ENCODE data around the gene TPX2.
"Not testable (repeated sequence)": the region's sequence is repeated elsewhere in the genome, so short reads cannot be mapped to it uniquely, and the experiment has no call there.

Gene TPX2

DNA sequence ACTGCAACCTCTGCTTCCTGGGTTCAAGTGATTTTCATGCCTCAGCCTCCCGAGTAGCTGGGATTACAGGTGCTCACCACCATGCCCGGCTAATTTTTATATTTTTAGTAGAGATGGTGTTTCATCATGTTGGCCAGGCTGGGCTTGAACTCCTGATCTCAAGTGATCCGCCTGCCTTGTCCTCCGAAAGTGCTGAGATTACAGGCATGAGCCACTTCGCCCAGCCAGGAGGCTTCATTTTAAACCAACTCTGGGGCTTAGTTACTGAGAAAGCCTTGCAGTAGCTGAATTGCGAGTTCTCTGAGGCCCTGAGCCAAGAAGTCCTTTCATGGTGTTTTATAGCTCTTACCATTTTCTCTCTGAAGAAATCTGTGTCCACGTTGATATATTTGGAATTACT is 75.1 kb downstream of the TPX2 start:
- H3K4me2 ChIP-seq (ENCODE audit: low read length); H3K27me3 ChIP-seq (ENCODE audit: control insufficient read depth, insufficient read depth, low read length); H3K9me3 ChIP-seq (replicated peaks; ENCODE audit: low read length); H3K4me3 ChIP-seq (ENCODE audit: low read length); H3K36me3 ChIP-seq (ENCODE audit: insufficient read depth, low read length); H3K9ac ChIP-seq (ENCODE audit: low read depth, low read length): not testable (repeated sequence)
- peaks cover 53% of the 10 kb centered on the region for H3K4me1 ChIP-seq (ENCODE audit: control insufficient read depth, insufficient read depth, low read length)

DNA sequence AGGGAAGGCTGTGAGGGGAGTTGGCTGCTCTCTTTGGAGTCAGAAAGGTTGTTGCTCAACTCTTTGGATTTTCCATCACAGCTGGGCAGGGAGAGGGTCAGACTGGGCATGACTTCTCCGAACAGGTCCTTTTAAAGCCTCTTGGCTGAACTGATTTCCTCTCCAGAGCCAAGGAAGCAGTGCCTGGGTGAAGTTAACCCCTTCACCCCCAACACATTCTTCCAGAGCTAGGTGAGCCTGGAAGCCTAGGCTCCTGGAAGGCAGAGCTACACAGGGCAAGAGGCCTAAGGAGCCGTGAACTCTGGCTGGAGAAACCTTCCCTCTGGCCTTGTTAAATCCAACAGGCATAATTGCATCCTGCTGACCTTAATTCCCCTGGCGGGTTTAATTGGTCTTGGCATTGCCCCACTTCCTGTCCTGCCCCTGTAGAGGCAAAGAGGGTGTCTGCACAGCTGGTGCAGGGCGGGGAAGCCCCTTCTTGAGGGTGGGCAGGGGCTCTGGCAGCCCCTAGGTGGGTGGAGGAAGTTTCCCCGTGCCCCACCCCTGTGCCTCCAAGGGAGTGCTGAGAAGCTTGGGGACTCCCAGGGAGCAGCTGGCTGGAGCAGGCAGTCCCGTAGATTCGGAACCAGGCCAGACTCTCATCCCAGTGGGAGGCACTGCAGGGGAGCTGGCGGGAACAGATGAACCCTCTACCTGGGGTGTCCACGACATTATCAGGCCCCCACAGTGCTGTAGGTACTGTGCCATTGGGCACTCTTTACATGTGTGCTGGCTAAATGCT is 76.5 kb downstream of the TPX2 start:
- Histone ChIP-seq H3K27me3 (ENCODE audit: control insufficient read depth, insufficient read depth, low read length) (no peaks in the 10 kb centered on the region), H3K4me2 (ENCODE audit: low read length) (no peak overlapping the region), H3K4me3 (ENCODE audit: low read length) (no peak overlapping the region), H3K9ac (ENCODE audit: low read depth, low read length) (no peak overlapping the region), H3K36me3 (ENCODE audit: insufficient read depth, low read length) (no peaks in the 10 kb centered on the region), H3K9me3 (replicated peaks; ENCODE audit: low read length) (no peaks in the 10 kb centered on the region), H3K4me1 (ENCODE audit: control insufficient read depth, insufficient read depth, low read length) (peaks cover 39% of the 10 kb centered on the region)

DNA sequence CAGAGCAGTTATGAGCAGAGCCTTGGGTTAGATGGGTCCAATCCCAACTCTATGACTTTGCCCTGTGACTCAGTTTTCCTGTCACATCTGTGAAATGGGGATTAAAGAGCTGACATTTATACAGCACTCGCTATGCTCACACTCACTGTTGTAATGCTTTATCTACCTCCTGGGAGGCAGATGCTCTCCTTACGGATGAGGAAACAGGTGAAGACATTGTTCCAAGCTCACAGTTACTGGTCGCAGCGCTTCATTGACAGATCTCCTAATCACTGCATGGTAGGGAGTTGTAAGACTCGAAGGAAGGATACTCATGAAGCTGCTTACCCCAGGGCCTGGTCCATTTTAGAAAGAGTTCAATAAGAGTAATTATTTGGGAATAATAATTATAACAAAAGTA is 77.1 kb downstream of the TPX2 start:
- Histone ChIP-seq H3K9me3 (replicated peaks; ENCODE audit: low read length) (no peaks in the 10 kb centered on the region), H3K9ac (ENCODE audit: low read depth, low read length) (no peak overlapping the region), H3K4me1 (ENCODE audit: control insufficient read depth, insufficient read depth, low read length) (peaks cover 33% of the 10 kb centered on the region), H3K36me3 (ENCODE audit: insufficient read depth, low read length) (no peaks in the 10 kb centered on the region), H3K4me3 (ENCODE audit: low read length) (no peak overlapping the region), H3K27me3 (ENCODE audit: control insufficient read depth, insufficient read depth, low read length) (no peaks in the 10 kb centered on the region), H3K4me2 (ENCODE audit: low read length) (no peak overlapping the region)

- Histone ChIP-seq H3K27me3 (ENCODE audit: control insufficient read depth, insufficient read depth, low read length) (no peaks in the 10 kb centered on the region), H3K4me2 (ENCODE audit: low read length) (no peak overlapping the region), H3K36me3 (ENCODE audit: insufficient read depth, low read length) (no peaks in the 10 kb centered on the region), H3K9me3 (replicated peaks; ENCODE audit: low read length) (no peaks in the 10 kb centered on the region), H3K4me3 (ENCODE audit: low read length) (no peak overlapping the region), H3K9ac (ENCODE audit: low read depth, low read length) (no peak overlapping the region), H3K4me1 (ENCODE audit: control insufficient read depth, insufficient read depth, low read length) (peaks cover 23% of the 10 kb centered on the region)
Observed at GRCh38 chr20:31817461-31817860, 78.4 kb downstream of the TPX2 start.

- peaks cover 19% of the 10 kb centered on the region for H3K4me1 ChIP-seq (ENCODE audit: control insufficient read depth, insufficient read depth, low read length)
- H3K27me3 ChIP-seq (ENCODE audit: control insufficient read depth, insufficient read depth, low read length), result no peaks in the 10 kb centered on the region
- H3K36me3 ChIP-seq (ENCODE audit: insufficient read depth, low read length), result no peaks in the 10 kb centered on the region
- H3K4me3 ChIP-seq (ENCODE audit: low read length), result no peak overlapping the region
- H3K9ac ChIP-seq (ENCODE audit: low read depth, low read length), result no peak overlapping the region
- H3K4me2 ChIP-seq (ENCODE audit: low read length), result no peak overlapping the region
- no peaks in the 10 kb centered on the region for H3K9me3 ChIP-seq (replicated peaks; ENCODE audit: low read length)
Observed at GRCh38 chr20:31818376-31818908, 79.4 kb downstream of the TPX2 start.

DNA sequence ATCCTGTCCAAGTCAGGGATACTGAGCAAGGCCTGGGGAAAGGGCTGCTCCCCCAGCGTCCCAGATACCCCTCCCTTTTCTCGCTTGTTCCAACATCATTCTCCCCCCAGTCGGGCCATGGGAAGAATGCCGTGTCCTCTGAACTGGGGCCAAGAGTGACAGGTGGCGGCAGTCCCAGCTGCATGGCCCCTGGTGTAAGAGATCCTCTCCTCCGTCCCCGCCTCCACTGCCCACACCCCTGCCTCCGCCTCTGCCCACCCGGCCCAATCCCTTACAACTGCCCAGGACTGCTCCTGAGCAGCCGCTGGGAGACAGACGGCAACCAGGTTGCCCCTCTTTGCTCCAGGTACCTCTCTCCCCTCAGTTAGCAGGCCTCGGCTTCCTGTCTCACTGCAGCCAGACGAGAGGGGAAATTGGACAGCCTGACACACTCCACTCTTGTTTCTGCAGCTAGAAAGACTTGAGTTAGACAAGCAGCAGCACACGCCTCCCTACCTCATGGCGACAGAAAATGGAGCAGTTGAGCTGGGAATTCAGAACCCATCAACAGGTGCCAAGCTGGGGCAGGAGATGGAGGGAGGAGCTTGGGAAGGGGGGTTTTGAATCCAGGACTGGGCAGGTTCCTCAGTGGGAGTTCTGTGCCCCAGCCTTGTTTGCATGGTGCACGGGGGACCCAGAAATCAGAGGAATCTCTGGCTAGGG is 80.1 kb downstream of the TPX2 start, which contains the start of gene MYLK2:
TSS of gene MYLK2 (plus strand) at position 274 of the 702 bp plus-strand sequence. CDS start at position 499, 225 bp downstream.
- Histone ChIP-seq H3K9ac (ENCODE audit: low read depth, low read length) (no peak within 1 kb of the TSS), H3K9me3 (replicated peaks; ENCODE audit: low read length) (no peaks in the 10 kb centered on the region), H3K4me2 (ENCODE audit: low read length) (no peak within 1 kb of the TSS), H3K36me3 (ENCODE audit: insufficient read depth, low read length) (no peaks in the 10 kb centered on the region), H3K4me1 (ENCODE audit: control insufficient read depth, insufficient read depth, low read length) (peaks cover 19% of the 10 kb centered on the region), H3K4me3 (ENCODE audit: low read length) (no peak within 1 kb of the TSS), H3K27me3 (ENCODE audit: control insufficient read depth, insufficient read depth, low read length) (no peaks in the 10 kb centered on the region)

GRCh38 chr20:31820228-31820627 is 81.1 kb downstream of the TPX2 start:
- Histone ChIP-seq H3K4me1 (ENCODE audit: control insufficient read depth, insufficient read depth, low read length) (peaks cover 14% of the 10 kb centered on the region), H3K36me3 (ENCODE audit: insufficient read depth, low read length) (no peaks in the 10 kb centered on the region), H3K9ac (ENCODE audit: low read depth, low read length) (no peak overlapping the region), H3K27me3 (ENCODE audit: control insufficient read depth, insufficient read depth, low read length) (no peaks in the 10 kb centered on the region), H3K4me2 (ENCODE audit: low read length) (no peak overlapping the region), H3K9me3 (replicated peaks; ENCODE audit: low read length) (no peaks in the 10 kb centered on the region), H3K4me3 (ENCODE audit: low read length) (no peak overlapping the region)

- H3K4me1 ChIP-seq (ENCODE audit: control insufficient read depth, insufficient read depth, low read length), result peaks cover 6% of the 10 kb centered on the region
- H3K4me2 ChIP-seq (ENCODE audit: low read length), result no peak overlapping the region
- H3K36me3 ChIP-seq (ENCODE audit: insufficient read depth, low read length), result no peaks in the 10 kb centered on the region
- H3K9ac ChIP-seq (ENCODE audit: low read depth, low read length), result no peak overlapping the region
- no peaks in the 10 kb centered on the region for H3K9me3 ChIP-seq (replicated peaks; ENCODE audit: low read length)
- peaks cover 3% of the 10 kb centered on the region for H3K27me3 ChIP-seq (ENCODE audit: control insufficient read depth, insufficient read depth, low read length)
- H3K4me3 ChIP-seq (ENCODE audit: low read length), result no peak overlapping the region
Observed at GRCh38 chr20:31821427-31821826, 82.3 kb downstream of the TPX2 start.

DNA sequence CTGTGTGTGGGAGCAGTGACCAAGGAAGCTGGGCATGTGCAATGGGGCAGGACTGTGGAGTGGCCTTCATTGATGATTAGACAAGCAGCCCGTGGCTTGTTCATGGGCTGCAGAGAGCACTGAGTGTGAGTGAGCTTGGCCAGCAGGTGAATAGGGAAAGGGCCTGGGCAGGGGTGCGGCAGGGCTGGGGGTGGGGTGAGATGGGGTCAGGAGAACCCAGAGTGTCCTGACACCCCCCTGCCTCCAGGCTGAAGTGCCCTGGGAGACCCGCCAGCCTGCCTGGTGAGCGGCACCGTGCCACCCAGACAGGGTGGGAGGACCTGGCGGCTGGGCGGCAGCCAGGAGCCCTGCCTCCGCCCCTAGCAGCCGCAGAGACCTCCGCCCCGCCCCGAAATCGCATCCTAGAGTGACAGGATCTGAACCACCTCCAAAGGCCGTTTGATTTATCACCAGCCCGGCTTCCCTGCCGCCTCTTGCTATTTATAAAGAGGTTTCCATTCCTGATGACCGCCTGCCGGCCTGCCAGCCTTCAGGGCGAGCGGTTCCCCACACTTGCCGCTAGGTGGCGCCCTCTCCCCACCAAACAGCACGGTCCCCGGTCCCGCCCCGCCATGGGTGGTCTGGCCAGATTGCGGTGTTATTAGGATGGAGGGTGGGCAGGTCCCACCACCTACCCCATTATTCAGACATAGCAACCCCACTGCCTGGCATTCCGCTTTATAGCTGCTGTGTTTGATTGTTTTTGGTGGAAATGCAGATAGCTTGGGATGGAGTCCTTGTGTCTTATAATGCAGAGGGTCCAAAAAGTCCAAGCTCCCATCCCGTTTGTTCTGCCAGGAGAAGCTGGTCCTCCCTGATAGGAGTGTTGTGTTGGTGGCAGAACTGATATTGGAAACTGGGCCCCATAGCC is 83.6 kb downstream of the TPX2 start:
- Histone ChIP-seq H3K27me3 (ENCODE audit: control insufficient read depth, insufficient read depth, low read length) (peaks cover 3% of the 10 kb centered on the region), H3K9me3 (replicated peaks; ENCODE audit: low read length) (no peaks in the 10 kb centered on the region), H3K9ac (ENCODE audit: low read depth, low read length) (no peak overlapping the region), H3K36me3 (ENCODE audit: insufficient read depth, low read length) (no peaks in the 10 kb centered on the region), H3K4me3 (ENCODE audit: low read length) (no peak overlapping the region), H3K4me1 (ENCODE audit: control insufficient read depth, insufficient read depth, low read length) (peaks cover 6% of the 10 kb centered on the region), H3K4me2 (ENCODE audit: low read length) (peak overlapping the region; percentile 71)

DNA sequence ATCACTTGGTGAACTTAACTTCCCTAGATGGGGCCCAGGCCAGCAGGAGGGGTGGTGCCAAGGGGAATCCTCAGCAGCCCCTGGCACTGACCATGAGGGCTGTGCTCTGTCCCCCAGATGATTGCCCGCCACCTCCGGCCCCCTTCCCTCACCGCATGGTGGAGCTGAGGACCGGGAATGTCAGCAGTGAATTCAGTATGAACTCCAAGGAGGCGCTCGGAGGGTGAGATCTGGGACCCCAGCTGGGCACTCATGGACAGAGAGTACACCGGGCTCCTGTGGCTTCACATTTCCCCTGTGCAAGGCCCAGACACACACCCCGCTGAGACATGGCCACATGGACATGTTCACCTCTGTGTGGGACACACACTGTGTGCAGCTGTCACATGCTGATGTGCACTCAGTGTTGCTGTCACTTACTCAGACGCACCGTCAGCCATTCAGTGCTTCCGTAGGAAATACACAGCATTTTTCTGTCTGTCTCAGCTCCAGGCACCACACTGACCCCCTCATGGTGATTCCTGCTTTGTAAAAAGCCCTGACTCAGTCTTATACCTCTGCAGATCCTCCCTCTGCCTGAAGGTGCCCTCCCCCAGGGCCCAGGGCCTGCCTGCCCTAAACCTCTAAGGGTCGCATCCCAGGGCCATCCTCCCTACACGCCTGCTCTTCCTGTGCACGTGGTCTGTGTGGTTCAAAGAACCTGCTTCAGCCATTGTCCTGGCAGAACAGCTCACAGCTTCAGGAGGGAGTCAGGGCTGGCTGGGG is 84.5 kb downstream of the TPX2 start:
- H3K27me3 ChIP-seq (ENCODE audit: control insufficient read depth, insufficient read depth, low read length), result peaks cover 7% of the 10 kb centered on the region
- H3K4me3 ChIP-seq (ENCODE audit: low read length), result no peak overlapping the region
- H3K9me3 ChIP-seq (replicated peaks; ENCODE audit: low read length), result no peaks in the 10 kb centered on the region
- H3K36me3 ChIP-seq (ENCODE audit: insufficient read depth, low read length), result no peaks in the 10 kb centered on the region
- no peak overlapping the region for H3K4me2 ChIP-seq (ENCODE audit: low read length)
- peaks cover 6% of the 10 kb centered on the region for H3K4me1 ChIP-seq (ENCODE audit: control insufficient read depth, insufficient read depth, low read length)
- no peak overlapping the region for H3K9ac ChIP-seq (ENCODE audit: low read depth, low read length)
